ENCODE results near the gene CES4A.
"Not testable (repeated sequence)": the region's sequence is repeated elsewhere in the genome, so short reads cannot be mapped to it uniquely, and the experiment has no call there.

DNA sequence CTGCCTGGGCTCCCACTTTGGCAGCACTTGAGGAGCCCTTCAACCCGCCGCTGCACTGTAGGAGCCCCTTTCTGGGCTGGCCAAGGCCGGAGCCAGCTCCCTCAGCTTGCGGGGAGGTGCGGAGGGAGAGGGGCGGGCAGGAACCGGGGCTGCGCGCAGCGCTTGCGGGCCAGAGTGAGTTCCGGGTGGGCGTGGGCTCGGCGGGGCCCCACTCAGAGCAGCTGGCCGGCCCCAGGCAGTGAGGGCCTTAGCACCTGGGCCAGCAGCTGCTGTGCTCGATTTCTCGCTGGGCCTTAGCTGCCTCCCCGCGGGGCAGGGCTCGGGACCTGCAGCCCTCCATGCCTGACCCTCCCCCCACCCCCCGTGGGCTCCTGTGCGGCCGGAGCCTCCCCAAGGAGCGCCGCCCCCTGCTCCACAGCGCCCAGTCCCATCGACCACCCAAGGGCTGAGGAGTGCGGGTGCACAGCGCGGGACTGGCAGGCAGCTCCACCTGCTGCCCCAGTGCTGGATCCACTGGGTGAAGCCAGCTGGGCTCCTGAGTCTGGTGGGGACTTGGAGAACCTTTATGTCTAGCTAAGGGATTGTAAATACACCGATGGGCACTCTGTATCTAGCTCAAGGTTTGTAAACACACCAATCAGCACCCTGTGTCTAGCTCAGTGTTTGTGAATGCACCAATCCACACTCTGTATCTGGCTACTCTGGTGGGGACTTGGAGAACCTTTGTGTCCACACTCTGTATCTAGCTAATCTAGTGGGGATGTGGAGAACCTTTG lies 14.0 kb upstream of the CES4A start:
- TF ChIP-seq POLR2A, POLR2AphosphoS5 (IDR thresholded peaks at IDR 0.05; ENCODE audit: low read depth, low read length): not testable (repeated sequence)

All from GM12892 (cell line).